IPS DF 6.9 (cell line): ENCODE data around the gene RASGRP2.

Experiments used
- DNase-seq: peaks from one replicate; pipeline ENCODE4 v3.0.0-alpha.2; 2013; ENCODE audit warnings: low read depth, low spot score
- H3K27ac ChIP-seq: one replicate; pipeline ENCODE4 v1.5.1; 2013; ENCODE audit warnings: low read length, control low read depth
- H3K27me3 ChIP-seq: 2 replicates; pipeline ENCODE4 v1.6.1; 2013; ENCODE audit warnings: mild to moderate bottlenecking, low read length; ENCODE audit not compliant: control insufficient read depth, insufficient read depth
- H3K36me3 ChIP-seq: 2 replicates; pipeline ENCODE4 v1.6.1; 2013; ENCODE audit warnings: low read length; ENCODE audit not compliant: control insufficient read depth, insufficient read depth
- H3K4me1 ChIP-seq: 2 replicates; pipeline ENCODE4 v1.6.1; 2013; ENCODE audit warnings: low read length; ENCODE audit not compliant: control insufficient read depth, insufficient read depth
- H3K4me3 ChIP-seq: 2 replicates; pipeline ENCODE4 v1.5.1; 2013; ENCODE audit warnings: mild to moderate bottlenecking, low read length
- H3K9me3 ChIP-seq: 2 replicates; pipeline ENCODE4 v1.6.1; 2013; ENCODE audit warnings: low read length, inconsistent platforms; ENCODE audit not compliant: control insufficient read depth, insufficient read depth
- WGBS: extraction: QIAGEN DNeasy Blood & Tissue Kit; methylation state at CpG from one replicate; pipeline ENCODE4 v1.1.7; 2013; ENCODE audit warnings: mixed read lengths, missing lambda C conversion rate; ENCODE audit not compliant: insufficient read length, insufficient coverage; 5-methylcytosine and 5-hydroxymethylcytosine counted together

Gene RASGRP2

DNA sequence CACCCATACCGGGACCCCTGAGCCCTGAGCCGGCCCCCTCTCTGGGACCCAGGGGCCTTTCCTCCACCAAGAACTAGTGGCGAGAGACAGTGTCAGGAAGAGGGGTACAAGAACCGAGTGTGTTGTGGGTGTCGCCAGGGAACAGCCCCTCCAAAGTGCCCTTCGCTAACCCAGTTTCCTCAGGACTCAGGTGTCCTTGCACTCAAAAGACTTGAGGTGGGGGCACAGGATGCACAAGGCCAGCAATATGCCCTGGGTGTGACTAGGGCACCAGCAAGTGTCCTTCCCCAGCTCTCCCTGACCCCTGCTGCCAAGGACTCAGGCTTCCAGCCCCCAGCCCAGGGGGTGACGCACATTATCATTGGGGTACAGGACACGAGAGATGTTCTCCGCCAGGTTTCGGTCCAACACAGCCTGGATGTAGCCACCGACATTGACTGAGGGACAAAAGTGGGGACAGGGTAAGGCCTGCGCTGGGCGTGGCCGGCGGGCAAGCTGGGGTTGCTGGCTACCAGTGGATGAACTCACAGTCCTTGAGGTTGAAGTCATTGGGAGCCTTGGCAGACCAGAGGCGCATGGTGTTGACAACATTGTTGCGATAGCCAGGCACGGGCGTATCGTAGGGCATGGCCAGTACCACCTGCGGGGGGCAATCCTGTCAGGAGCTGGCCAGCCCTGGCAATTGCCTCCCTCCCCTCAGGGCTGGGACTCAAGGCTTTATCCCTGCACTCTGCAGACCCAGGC, 11.1 kb upstream of the RASGRP2 start:
- Histone ChIP-seq H3K4me1 (peaks cover 9% of the 10 kb centered on the region), H3K4me3 (no peak overlapping the region), H3K9me3 (no peaks in the 10 kb centered on the region), H3K27me3 (no peaks in the 10 kb centered on the region), H3K36me3 (no peaks in the 10 kb centered on the region), H3K27ac (no peak overlapping the region)
- no peak for DNase-seq
- WGBS, result no CpG with 5 or more reads among the region's 21 CpGs

DNA sequence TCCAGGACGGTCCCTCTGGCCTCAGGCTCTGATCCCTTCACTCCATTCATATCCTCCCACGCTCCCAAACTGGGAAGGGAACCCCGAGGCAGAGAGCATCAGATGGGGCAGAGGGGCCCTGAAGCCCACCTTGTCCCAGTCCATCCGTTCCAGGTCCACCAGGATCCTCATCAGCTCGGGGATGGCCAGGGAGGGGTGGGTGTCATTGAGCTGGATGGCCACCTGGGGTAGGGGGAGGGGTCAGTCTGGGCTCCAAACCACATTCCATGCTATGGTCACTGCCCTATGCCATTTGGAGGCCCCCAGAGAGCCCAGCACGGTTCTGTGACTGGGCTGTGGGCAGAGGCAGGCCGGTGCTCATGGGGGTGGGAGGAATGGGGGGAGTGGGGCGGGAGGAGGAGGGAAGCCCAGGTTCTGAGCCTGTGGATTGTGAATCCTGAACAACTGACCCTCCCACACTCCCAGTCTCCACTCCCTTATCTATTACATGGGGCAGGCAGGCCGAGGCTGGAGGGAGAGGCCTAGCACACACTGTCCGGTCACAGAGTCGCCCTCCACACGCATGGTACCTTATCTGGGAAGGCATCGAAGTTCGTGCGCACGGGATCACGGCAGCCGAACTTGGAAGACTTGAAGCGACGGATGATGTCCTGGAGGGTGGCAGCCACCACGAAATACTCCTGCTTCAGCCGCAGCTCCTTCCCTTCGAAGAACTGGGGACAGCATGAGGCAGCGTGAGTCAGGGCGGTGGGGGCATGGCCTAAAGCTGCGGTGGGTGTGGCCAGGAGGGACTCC, 10.4 kb upstream of the RASGRP2 start:
- no peaks in the 10 kb centered on the region for H3K9me3 ChIP-seq
- WGBS, result no CpG with 5 or more reads among the region's 26 CpGs
- no peak overlapping the region for H3K27ac ChIP-seq
- H3K36me3 ChIP-seq, result no peaks in the 10 kb centered on the region
- peaks cover 4% of the 10 kb centered on the region for H3K4me1 ChIP-seq
- no peak for DNase-seq
- no peaks in the 10 kb centered on the region for H3K27me3 ChIP-seq
- no peak overlapping the region for H3K4me3 ChIP-seq

- DNase-seq, result no peak
Measured at GRCh38 chr11:64753380-64754123, 9.6 kb upstream of the RASGRP2 start.

GRCh38 chr11:64753019-64753379, 9.1 kb upstream of the RASGRP2 start:
- Histone ChIP-seq H3K9me3 (no peaks in the 10 kb centered on the region), H3K4me3 (no peak overlapping the region), H3K4me1 (0 out of 2 replicates have a peak, but pooled peaks cover 2% of the 10 kb centered on the region), H3K36me3 (no peaks in the 10 kb centered on the region), H3K27ac (no peak overlapping the region), H3K27me3 (no peaks in the 10 kb centered on the region)
- no CpG with 5 or more reads among the region's 7 CpGs for WGBS
- DNase-seq, result no peak

More at GRCh38 chr11:64753380-64754123, 9.6 kb upstream of the RASGRP2 start:
- H3K4me1 ChIP-seq, result 0 out of 2 replicates have a peak, but pooled peaks cover 2% of the 10 kb centered on the region
- no peaks in the 10 kb centered on the region for H3K9me3 ChIP-seq
- H3K27me3 ChIP-seq, result no peaks in the 10 kb centered on the region
- WGBS, result no CpG with 5 or more reads among the region's 43 CpGs
- H3K27ac ChIP-seq, result no peak overlapping the region
- H3K4me3 ChIP-seq, result no peak overlapping the region
- H3K36me3 ChIP-seq, result no peaks in the 10 kb centered on the region

DNA sequence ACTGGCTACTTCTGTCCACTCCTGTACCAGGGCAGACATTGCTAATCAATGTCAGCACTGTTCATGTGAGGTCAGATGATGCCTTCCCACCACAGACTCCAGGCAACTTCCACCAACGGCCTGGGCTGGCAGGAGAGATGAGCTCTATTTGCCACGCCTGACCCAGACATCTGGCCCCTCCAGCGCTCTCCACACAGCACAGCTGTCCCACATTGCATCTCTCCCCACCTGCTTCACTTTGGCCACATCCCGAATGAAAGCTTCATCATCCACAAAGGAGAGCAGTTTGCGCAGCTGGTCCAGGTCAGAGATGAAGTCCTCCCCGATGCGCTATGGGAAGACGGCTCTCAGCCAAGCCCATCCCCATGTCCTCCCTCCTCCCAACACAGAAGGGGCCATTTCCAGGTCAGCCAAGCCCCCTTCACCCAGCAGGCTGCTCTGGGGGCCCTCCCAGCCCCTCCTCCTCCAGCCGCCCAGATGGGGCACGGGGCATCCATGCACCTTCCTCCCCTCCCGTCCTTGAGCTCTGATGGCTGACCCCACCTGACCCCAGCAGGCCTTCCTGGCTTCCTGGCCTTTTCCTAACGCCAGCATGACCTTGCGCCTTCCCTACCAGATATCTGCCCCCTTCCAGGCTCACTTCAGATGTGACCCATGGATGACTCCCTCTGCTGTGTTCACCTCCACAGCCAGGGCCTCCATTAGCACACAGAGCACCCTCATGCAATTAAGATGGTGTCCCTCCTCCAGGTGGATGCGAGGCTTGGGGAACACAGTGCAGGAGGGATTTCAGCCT, 8.4 kb upstream of the RASGRP2 start:
- no peak overlapping the region for H3K27ac ChIP-seq
- DNase-seq, result no peak
- no peaks in the 10 kb centered on the region for H3K27me3 ChIP-seq
- H3K4me3 ChIP-seq, result no peak overlapping the region
- no peaks in the 10 kb centered on the region for H3K9me3 ChIP-seq
- H3K36me3 ChIP-seq, result no peaks in the 10 kb centered on the region
- 0 out of 2 replicates have a peak, but pooled peaks cover 2% of the 10 kb centered on the region for H3K4me1 ChIP-seq
- WGBS, result no CpG with 5 or more reads among the region's 14 CpGs

GRCh38 chr11:64751580-64751979, 7.6 kb upstream of the RASGRP2 start:
- no peak for DNase-seq
- Histone ChIP-seq H3K27me3 (no peaks in the 10 kb centered on the region), H3K4me1 (0 out of 2 replicates have a peak, but pooled peaks cover 2% of the 10 kb centered on the region), H3K36me3 (no peaks in the 10 kb centered on the region), H3K27ac (no peak overlapping the region), H3K4me3 (no peak overlapping the region), H3K9me3 (no peaks in the 10 kb centered on the region)
- no CpG with 5 or more reads among the region's 9 CpGs for WGBS

DNA sequence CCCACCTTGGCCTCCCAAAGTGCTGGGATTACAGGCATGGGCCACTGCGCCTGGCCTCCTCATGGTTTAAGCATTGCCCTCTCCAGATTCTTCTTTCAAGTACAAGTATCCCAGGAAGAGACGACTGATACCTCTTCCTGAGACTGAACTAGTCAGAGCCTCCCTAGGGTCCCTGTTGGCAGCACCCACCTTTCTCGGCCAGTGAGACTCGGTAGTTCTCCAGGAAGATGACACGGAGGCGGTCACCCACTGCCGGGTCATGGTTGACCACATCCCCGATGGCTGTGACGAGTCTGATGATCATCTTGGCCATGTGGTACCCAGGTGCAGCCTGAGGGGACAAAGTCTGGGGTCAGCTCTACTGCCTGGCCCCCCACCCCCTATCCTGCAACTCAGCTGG, 7.2 kb upstream of the RASGRP2 start:
- no peaks in the 10 kb centered on the region for H3K36me3 ChIP-seq
- no peak for DNase-seq
- no peak overlapping the region for H3K4me3 ChIP-seq
- H3K9me3 ChIP-seq, result no peaks in the 10 kb centered on the region
- H3K27me3 ChIP-seq, result no peaks in the 10 kb centered on the region
- WGBS, result no CpG with 5 or more reads among the region's 9 CpGs
- no peak overlapping the region for H3K27ac ChIP-seq
- H3K4me1 ChIP-seq, result 0 out of 2 replicates have a peak, but pooled peaks cover 2% of the 10 kb centered on the region

DNA sequence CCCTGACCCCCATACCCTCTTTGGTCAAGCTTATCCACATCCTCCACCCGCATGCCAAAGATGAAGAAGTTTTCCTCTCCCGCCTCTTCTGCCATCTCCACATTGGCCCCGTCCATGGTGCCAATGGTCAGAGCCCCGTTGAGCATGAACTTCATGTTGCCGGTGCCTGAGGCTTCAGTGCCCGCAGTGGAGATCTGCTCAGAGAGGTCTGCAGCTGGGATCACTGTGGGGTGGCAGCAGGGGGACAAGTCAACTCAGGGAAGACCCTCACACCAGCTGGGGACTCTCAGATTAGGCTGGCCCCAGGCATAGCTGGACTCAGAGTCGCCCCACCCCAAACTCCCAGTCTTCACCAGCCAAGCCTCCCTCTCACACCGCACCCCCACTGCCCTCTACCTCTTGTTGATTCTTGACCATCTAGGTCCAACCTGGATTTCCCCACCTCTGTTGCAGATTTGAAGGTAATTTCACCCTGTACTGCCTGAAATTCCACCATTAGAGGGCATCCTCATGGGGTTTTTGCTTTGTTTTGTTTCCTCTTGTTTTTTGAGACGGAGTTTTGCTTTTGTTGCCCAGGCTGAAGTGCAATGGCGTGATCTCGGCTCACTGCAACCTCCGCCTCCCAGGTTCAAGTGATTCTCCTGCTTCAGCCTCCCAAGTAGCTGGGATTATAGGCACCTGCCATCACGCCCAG, 6.6 kb upstream of the RASGRP2 start:
- H3K4me3 ChIP-seq, result no peak overlapping the region

GRCh38 chr11:64747961-64748665, 4.2 kb upstream of the RASGRP2 start:
- no CpG with 5 or more reads among the region's 15 CpGs for WGBS
- Histone ChIP-seq H3K27ac (no peak overlapping the region), H3K4me3 (no peak overlapping the region), H3K9me3 (no peaks in the 10 kb centered on the region), H3K36me3 (no peaks in the 10 kb centered on the region), H3K4me1 (0 out of 2 replicates have a peak, but pooled peaks cover 4% of the 10 kb centered on the region), H3K27me3 (no peaks in the 10 kb centered on the region; the same call in 1 of the 2 replicates)
- DNase-seq, result no peak

More for the DNA sequence above, 6.6 kb upstream of the RASGRP2 start:
- H3K9me3 ChIP-seq, result no peaks in the 10 kb centered on the region
- H3K27me3 ChIP-seq, result no peaks in the 10 kb centered on the region
- H3K36me3 ChIP-seq, result no peaks in the 10 kb centered on the region
- H3K4me1 ChIP-seq, result 0 out of 2 replicates have a peak, but pooled peaks cover 2% of the 10 kb centered on the region
- H3K27ac ChIP-seq, result no peak overlapping the region
- DNase-seq, result no peak
- WGBS, result no CpG with 5 or more reads among the region's 13 CpGs
